ENCODE measurements around the gene SCN5A. TPM values are rescaled to one million over a fixed set of nuclear protein-coding genes. Genes with fewer than 3 reads are reported as not detected.

Gene SCN5A
- total and polyA plus RNA-seq, 2 of the 4 experiments (the other 2 are of a cell fraction), result 1.9 to 2.0 TPM

DNA sequence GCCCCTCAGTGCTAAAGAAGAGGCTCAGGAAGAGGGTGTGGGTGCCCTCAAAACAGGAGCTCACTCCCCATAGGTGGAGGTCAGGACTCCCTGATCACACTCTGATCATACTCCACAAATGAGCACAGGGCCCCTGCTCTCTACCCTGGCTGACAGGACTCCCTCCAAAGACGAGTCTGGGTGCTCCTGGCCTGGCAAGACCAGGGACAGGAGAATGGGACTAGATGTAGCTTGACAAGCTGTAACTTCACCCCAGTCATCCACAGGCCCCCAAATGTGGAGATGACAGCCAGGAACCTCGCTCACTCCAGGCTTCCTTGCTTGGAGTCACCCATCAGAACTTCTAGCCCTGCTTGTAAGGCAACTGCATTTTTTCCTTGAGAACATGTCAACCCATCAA is 11.1 kb downstream of the SCN5A start:
- Histone ChIP-seq H3K56ac (ENCODE audit: extremely low read depth, insufficient read depth, low read length) (no peak overlapping the region), H3K36me3 (ENCODE audit: control insufficient read depth, insufficient read depth, low read length) (no peaks in the 10 kb centered on the region), H2BK5ac (ENCODE audit: low read depth, low read length, poor library complexity, severe bottlenecking) (no peak overlapping the region), H3K79me1 (ENCODE audit: low read depth in 1 of 2, low read length in 2 of 2) (peaks cover 0 to 3% of the 10 kb centered on the region in 2 experiments; a peak in 1 of 4 replicates), H3K27ac (ENCODE audit: insufficient read depth, low read length) (no peak overlapping the region), H3K23ac (ENCODE audit: low read depth, low read length) (no peak overlapping the region), H3K4me1 (ENCODE audit: control insufficient read depth, insufficient read depth, low read length) (peaks cover 7% of the 10 kb centered on the region), H3K4me3 (ENCODE audit: insufficient read depth, low read depth, low read length) (no peak overlapping the region), H2BK15ac (ENCODE audit: low read depth, low read length) (no peak overlapping the region), H3K14ac (replicated peaks; ENCODE audit: low read depth, low read length) (no peak overlapping the region), H4K5ac (ENCODE audit: low read depth, low read length) (no peak overlapping the region), H2AK9ac (replicated peaks; ENCODE audit: low read depth, low read length, poor library complexity) (no peak overlapping the region), H3K9ac (ENCODE audit: low read depth, low read length) (no peak overlapping the region), H2BK120ac (ENCODE audit: low read depth, low read length) (no peak overlapping the region), H3K4ac (ENCODE audit: low read depth, low read length) (no peak overlapping the region), H3K27me3 (ENCODE audit: control insufficient read depth, insufficient read depth, low read length) (no peaks in the 10 kb centered on the region; the same call in 1 of the 2 replicates), H3K18ac (ENCODE audit: low read depth, low read length) (no peak overlapping the region), H3K9me1 (ENCODE audit: insufficient read depth, low read length) (peaks cover 9% of the 10 kb centered on the region; the same call in 1 of the 2 replicates), H2AFZ (replicated peaks; ENCODE audit: low read length, poor library complexity) (no peak overlapping the region), H4K8ac (ENCODE audit: low read depth in 2 of 2, low read length in 2 of 2) (no peak overlapping the region), H3K9me3 (ENCODE audit: control insufficient read depth, insufficient read depth, low read length) (no peaks in the 10 kb centered on the region), H4K91ac (ENCODE audit: insufficient read depth, low read depth, low read length) (no peak overlapping the region), H2AK5ac (ENCODE audit: low read depth, low read length) (no peak overlapping the region), H2BK20ac (ENCODE audit: low read depth, low read length) (no peak overlapping the region), H3K4me2 (ENCODE audit: low read depth, low read length) (no peak overlapping the region), H4K20me1 (ENCODE audit: insufficient read depth, low read length) (peaks cover 13% of the 10 kb centered on the region)
- no peak for DNase-seq
- ChIA-PET POLR2A (ENCODE audit: unreplicated experiment) (no interaction called here), CTCF (no interaction called here)
- TF ChIP-seq, protein P1, sequence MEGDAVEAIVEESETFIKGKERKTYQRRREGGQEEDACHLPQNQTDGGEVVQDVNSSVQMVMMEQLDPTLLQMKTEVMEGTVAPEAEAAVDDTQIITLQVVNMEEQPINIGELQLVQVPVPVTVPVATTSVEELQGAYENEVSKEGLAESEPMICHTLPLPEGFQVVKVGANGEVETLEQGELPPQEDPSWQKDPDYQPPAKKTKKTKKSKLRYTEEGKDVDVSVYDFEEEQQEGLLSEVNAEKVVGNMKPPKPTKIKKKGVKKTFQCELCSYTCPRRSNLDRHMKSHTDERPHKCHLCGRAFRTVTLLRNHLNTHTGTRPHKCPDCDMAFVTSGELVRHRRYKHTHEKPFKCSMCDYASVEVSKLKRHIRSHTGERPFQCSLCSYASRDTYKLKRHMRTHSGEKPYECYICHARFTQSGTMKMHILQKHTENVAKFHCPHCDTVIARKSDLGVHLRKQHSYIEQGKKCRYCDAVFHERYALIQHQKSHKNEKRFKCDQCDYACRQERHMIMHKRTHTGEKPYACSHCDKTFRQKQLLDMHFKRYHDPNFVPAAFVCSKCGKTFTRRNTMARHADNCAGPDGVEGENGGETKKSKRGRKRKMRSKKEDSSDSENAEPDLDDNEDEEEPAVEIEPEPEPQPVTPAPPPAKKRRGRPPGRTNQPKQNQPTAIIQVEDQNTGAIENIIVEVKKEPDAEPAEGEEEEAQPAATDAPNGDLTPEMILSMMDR (conservative IDR thresholded peaks at IDR 0.05; ENCODE audit: low read depth, low read length), result no peak
- TF ChIP-seq RCOR1 (IDR thresholded peaks at IDR 0.05; ENCODE audit: insufficient replicate concordance, low read length) (no peak), MXI1 (IDR thresholded peaks at IDR 0.05; ENCODE audit: borderline replicate concordance, low read depth, low read length) (no peak), CHD1 (IDR thresholded peaks at IDR 0.05; ENCODE audit: low read depth, low read length) (no peak), POLR2A (IDR thresholded peaks at IDR 0.05; ENCODE audit: low read depth, low read length) (no peak), RFX5 (IDR thresholded peaks at IDR 0.05; ENCODE audit: low read depth, low read length) (no peak), NFE2L2 (IDR thresholded peaks at IDR 0.05; ENCODE audit: low read depth, low read length) (no peak), MAZ (IDR thresholded peaks at IDR 0.05; ENCODE audit: borderline replicate concordance, low read depth, low read length) (no peak)
- WGBS, 2 experiments (ENCODE audit: extremely low coverage in 2 of 2, insufficient read length in 1 of 2), result no CpG with 5 or more reads among the region's 2 CpGs
- no TSS peak for BruUV-seq (replicated peaks)
- ATAC-seq (ENCODE audit: low read depth), result no peak
- intact Hi-C loops (cut with micrococcal nuclease) (no loop called here), in situ Hi-C loops (cut with MboI; ENCODE audit: low sequenced_read_pairs) (no loop called here), dilution Hi-C loops (cut with HindIII; ENCODE audit: low sequenced_read_pairs, unreplicated experiment) (no loop called here)

Measured in IMR-90 (cell line).